Testis (tissue), 3 donors: ENCODE results near the gene DNASE1L1. TPM values are rescaled to one million over a fixed set of nuclear protein-coding genes. Genes with fewer than 3 reads are reported as not detected.

Experiments
- DNase-seq: peaks from one replicate; pipeline ENCODE4 v3.0.0-alpha.2; 2019
- H3K27ac ChIP-seq, 2 donors: fragments of 200-600 bp; sonication (generic); one replicate each; pipeline ENCODE4 v1.5.1; 2019
- H3K27me3 ChIP-seq: fragments of 200-600 bp; sonication (generic); one replicate; pipeline ENCODE4 v1.5.1; 2019
- H3K36me3 ChIP-seq: fragments of 200-600 bp; sonication (generic); one replicate; pipeline ENCODE4 v1.5.1; 2017; ENCODE audit warnings: low read depth; ENCODE audit errors: missing control alignments
- H3K4me1 ChIP-seq: fragments of 200-600 bp; sonication (generic); one replicate; pipeline ENCODE4 v1.5.1; 2019
- H3K4me3 ChIP-seq, 2 donors: fragments of 200-600 bp; sonication (generic); one replicate each; pipeline ENCODE4 v1.5.1; 2017 to 2019
- H3K9me3 ChIP-seq: fragments of 200-600 bp; sonication (generic); one replicate; pipeline ENCODE4 v1.5.1; 2017
- POLR2A ChIP-seq: fragments of 450-650 bp; IDR thresholded peaks from one replicate; pipeline ENCODE4 v1.6.1; 2017; ENCODE audit warnings: antibody characterized with exemption, mild to moderate bottlenecking, moderate library complexity
- WGBS, 2 donors: methylation state at CpG; one replicate each; pipeline ENCODE4 v1.1.5; 2018; 5-methylcytosine and 5-hydroxymethylcytosine counted together
- intact Hi-C: fragments of 100-400 bp; cut with DNase I; formaldehyde crosslinking; loops from one replicate; pipeline ENCODE4 v1.15.1; 2023; ENCODE audit warnings: low total_unique reads
- polyA plus RNA-seq: library from polyadenylated mRNA; stranded (reverse); fragments of 350-450 nt; fragmentation: Illumina TruSeq; extraction: RNeasy Lipid Tissue Mini Kit (QIAGEN cat#74804); gene quantifications from one replicate; pipeline ENCODE4 v1.2.3, GENCODE V29; 2014; ENCODE audit warnings: low read depth, low replicate concordance; ENCODE audit not compliant: insufficient read depth
- total RNA-seq, 2 donors: library from RNA; depleted of rRNA; stranded (reverse); fragments of >200 nt; gene quantifications; one replicate each; pipeline ENCODE4 v1.2.3, GENCODE V29; 2016
- TF ChIP-seq, protein P1 (sequence below), 3 experiments: fragments of 450-650 bp in 2 of 3; fragments of 200-600 bp in 1 of 3; sonication (generic) in 1 of 3; IDR thresholded peaks; one replicate each; pipeline ENCODE4 v1.5.1; 2016 to 2019; ENCODE audit warnings: antibody characterized with exemption in 3 of 3, mild to moderate bottlenecking in 2 of 3, moderate library complexity in 1 of 3

The DNASE1L1 gene
- total and polyA plus RNA-seq, 3 donors from 2014 or later, result 18.5 to 42.2 (median 36.5) TPM

DNA sequence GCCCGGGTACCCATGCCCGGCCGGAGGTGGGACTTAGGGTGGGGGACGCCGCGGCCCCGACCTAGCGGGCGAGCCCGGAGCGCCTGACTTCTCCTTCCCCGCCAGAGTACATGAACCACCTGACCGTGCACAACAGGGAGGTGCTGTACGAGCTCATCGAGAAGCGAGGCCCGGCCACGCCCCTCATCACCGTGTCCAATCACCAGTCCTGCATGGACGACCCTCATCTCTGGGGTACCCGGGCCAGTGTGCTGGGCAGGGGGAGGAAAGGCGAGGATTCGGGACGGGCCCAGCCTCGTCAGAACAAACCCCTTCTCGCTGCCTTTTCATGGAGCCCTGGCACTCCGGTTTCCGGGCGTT is 2.9 kb upstream of the DNASE1L1 start:
- Histone ChIP-seq H3K27ac (peak overlapping the region; percentile 92 to 93), H3K36me3 (no peaks in the 10 kb centered on the region), H3K27me3 (no peaks in the 10 kb centered on the region), H3K4me3 (peak overlapping the region; percentile 60 to 79), H3K9me3 (no peaks in the 10 kb centered on the region), H3K4me1 (no peaks in the 10 kb centered on the region)
- TF ChIP-seq, protein P1, sequence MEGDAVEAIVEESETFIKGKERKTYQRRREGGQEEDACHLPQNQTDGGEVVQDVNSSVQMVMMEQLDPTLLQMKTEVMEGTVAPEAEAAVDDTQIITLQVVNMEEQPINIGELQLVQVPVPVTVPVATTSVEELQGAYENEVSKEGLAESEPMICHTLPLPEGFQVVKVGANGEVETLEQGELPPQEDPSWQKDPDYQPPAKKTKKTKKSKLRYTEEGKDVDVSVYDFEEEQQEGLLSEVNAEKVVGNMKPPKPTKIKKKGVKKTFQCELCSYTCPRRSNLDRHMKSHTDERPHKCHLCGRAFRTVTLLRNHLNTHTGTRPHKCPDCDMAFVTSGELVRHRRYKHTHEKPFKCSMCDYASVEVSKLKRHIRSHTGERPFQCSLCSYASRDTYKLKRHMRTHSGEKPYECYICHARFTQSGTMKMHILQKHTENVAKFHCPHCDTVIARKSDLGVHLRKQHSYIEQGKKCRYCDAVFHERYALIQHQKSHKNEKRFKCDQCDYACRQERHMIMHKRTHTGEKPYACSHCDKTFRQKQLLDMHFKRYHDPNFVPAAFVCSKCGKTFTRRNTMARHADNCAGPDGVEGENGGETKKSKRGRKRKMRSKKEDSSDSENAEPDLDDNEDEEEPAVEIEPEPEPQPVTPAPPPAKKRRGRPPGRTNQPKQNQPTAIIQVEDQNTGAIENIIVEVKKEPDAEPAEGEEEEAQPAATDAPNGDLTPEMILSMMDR (IDR thresholded peaks at IDR 0.05), result no peak
- TF ChIP-seq POLR2A, result no peak
- intact Hi-C loops, result no loop called here
- WGBS, 2 donors, result 4% methylated on average over 17 of the region's 29 CpGs; no CpG with 5 or more reads in 1 of the 2 donors
- peak; percentile 84 for DNase-seq

DNA sequence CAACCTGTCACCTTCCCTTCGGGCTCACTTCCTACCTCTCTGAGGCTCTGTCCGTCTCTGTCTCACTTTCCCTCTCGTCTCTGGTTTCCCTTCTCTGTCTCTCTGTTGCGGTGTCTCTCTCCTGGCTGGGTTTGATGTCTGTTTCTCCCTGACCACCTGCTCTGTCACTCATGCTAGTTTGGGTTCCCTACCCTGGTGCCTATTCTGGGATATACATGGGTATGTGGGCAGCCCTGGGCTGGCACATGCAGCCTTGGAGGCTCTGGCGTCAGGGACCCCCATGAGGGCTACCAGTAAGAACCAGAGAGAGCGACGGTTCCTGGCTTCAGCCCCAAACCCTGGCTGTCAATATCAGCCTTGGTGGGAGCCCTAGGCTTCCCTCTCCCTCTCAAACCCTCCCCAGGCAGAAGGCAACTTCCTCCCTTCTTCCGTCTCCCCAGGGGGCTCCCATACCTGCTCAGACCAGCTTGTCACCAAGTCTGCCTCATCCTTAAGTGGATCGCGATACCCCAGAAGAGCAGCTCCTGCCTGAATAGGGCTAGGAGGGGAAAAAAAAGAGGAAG is 314 bp downstream of the DNASE1L1 start:
- Histone ChIP-seq H3K27ac (no peak overlapping the region), H3K4me3 (no peak overlapping the region), H3K27me3 (no peaks in the 10 kb centered on the region), H3K4me1 (no peaks in the 10 kb centered on the region), H3K9me3 (no peaks in the 10 kb centered on the region), H3K36me3 (no peaks in the 10 kb centered on the region)
- WGBS, 2 donors, result 69 to 87% methylated on average over 3 to 10 of the region's 10 CpGs
- no peak for DNase-seq
- intact Hi-C loops, result no loop called here
- no peak for TF ChIP-seq POLR2A
- TF ChIP-seq, protein P1 (IDR thresholded peaks at IDR 0.05), result no peak

DNA sequence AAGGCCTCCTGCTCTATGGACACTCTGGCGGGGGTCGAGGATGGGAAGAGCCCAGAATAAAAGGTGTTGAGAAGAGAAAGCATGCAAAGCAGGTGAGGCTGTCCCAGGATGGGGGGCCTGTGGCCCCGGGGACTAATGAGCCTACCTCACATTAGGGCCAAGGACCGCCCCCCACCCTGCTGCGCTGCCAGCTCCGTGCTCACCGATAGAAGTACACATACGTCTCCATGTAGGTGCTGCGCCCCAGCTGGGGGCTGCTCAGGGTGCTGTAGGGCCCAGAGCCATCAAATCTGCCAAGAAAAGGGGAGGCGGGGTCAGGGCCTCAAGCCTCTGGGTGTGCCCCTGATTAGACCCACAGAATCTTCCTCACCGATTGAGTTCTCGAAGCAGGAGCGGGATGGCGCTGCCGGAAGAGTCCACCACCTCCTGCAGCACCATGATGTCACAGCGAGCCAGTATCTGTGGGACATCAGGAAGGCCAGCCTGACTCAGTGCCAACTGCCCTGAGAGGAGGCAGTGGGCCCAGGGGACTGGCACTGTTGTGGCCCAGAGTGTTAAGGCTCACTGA is 4.3 kb downstream of the DNASE1L1 start:
- WGBS, 2 donors, result 96% methylated on average over 16 of the region's 16 CpGs; no CpG with 5 or more reads in 1 of the 2 donors
- Histone ChIP-seq H3K4me1 (no peaks in the 10 kb centered on the region), H3K9me3 (no peaks in the 10 kb centered on the region), H3K36me3 (no peaks in the 10 kb centered on the region), H3K4me3 (no peak overlapping the region), H3K27me3 (no peaks in the 10 kb centered on the region), H3K27ac (no peak overlapping the region)
- TF ChIP-seq, protein P1 (IDR thresholded peaks at IDR 0.05), result no peak
- TF ChIP-seq POLR2A, result no peak
- intact Hi-C loops, result no loop called here
- DNase-seq, result no peak

DNA sequence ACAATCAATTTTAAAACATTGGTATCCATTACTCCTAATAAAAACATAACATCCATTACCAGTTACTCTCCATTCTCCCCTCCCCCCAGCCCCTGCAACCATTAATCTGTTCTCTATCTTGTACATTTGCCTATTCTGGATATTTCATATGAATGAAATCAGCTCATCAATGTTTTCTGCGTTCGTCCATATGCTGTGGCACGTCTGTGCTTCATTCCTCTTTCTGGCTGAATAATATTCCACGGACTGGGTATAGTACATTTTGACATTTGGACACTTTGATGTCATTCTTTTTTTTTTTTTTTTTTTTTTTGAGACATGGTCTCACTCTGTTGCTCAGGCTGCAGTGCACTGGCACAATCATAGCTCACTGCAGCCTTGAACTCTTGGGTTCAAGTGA is 5.2 kb downstream of the DNASE1L1 start:
- Histone ChIP-seq H3K36me3 (no peaks in the 10 kb centered on the region), H3K4me3 (no peak overlapping the region), H3K9me3 (no peaks in the 10 kb centered on the region), H3K4me1 (no peaks in the 10 kb centered on the region), H3K27me3 (no peaks in the 10 kb centered on the region), H3K27ac (no peak overlapping the region)
- WGBS, 2 donors, result 90 to 92% methylated on average over 4 of the region's 4 CpGs
- no peak for TF ChIP-seq POLR2A
- TF ChIP-seq, protein P1 (IDR thresholded peaks at IDR 0.05), result no peak
- no peak for DNase-seq
- intact Hi-C loops, result no loop called here

DNA sequence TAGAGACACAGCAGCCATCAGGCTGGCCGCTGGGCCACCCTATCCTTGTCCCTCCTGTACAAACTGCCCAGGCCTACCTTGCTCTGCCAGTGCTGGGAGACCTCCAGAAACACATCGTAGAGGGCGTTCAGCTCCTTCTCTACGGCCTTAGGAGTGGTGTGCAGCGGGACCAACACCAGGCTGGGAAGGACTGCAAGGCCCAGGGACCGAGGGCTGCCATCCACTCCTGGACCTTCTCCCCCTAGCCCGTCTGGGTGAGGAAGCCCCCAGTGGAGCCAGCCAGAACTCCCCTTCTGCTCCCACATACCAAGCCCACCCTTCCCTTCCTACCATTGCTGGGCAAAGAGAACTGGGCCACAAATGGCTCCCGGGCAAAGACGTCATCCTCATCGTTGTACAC is 5.9 kb downstream of the DNASE1L1 start:
- Histone ChIP-seq H3K9me3 (no peaks in the 10 kb centered on the region), H3K36me3 (no peaks in the 10 kb centered on the region), H3K4me3 (no peak overlapping the region), H3K27ac (no peak overlapping the region), H3K4me1 (no peaks in the 10 kb centered on the region), H3K27me3 (no peaks in the 10 kb centered on the region)
- DNase-seq, result no peak
- 86% methylated on average over 7 of the region's 10 CpGs; no CpG with 5 or more reads in 1 of the 2 donors for WGBS, 2 donors
- intact Hi-C loops, result no loop called here
- TF ChIP-seq, protein P1 (IDR thresholded peaks at IDR 0.05), result no peak
- no peak for TF ChIP-seq POLR2A
